Stomach (tissue), 4 donors: ENCODE measurements around the gene TFAP2D.

Source experiments
- CTCF ChIP-seq, 7 experiments: fragments of 450-650 bp in 4 of 7; fragments of 200-600 bp in 3 of 7; sonication (generic) in 3 of 7; IDR thresholded peaks; one replicate each; pipeline ENCODE4 v1.5.1; 2016 to 2019; ENCODE audit warnings: antibody characterized with exemption in 7 of 7, control low read depth in 2 of 7, mild to moderate bottlenecking in 1 of 7
- POLR2A ChIP-seq, 4 donors: fragments of 450-650 bp; IDR thresholded peaks; one replicate each; pipeline ENCODE4 v1.6.1; 2016; ENCODE audit warnings: antibody characterized with exemption in 4 of 4, control low read depth in 2 of 4, mild to moderate bottlenecking in 1 of 4, moderate library complexity in 1 of 4

- TF ChIP-seq CTCF (IDR thresholded peaks at IDR 0.05) (no peak), POLR2A (IDR thresholded peaks at IDR 0.05) (no peak)
Observed at GRCh38 chr6:50706575-50706974, 6.8 kb upstream of the TFAP2D start.
